HG03342 (cell line): ENCODE data around the gene CMSS1.

Source experiments
- ATAC-seq: cut with Tn5 transposase; IDR thresholded peaks from one replicate; pipeline ENCODE4 v1.9.1; 2021; ENCODE audit warnings: mild to moderate bottlenecking, moderate library complexity; ENCODE audit not compliant: unreplicated experiment

Gene CMSS1

DNA sequence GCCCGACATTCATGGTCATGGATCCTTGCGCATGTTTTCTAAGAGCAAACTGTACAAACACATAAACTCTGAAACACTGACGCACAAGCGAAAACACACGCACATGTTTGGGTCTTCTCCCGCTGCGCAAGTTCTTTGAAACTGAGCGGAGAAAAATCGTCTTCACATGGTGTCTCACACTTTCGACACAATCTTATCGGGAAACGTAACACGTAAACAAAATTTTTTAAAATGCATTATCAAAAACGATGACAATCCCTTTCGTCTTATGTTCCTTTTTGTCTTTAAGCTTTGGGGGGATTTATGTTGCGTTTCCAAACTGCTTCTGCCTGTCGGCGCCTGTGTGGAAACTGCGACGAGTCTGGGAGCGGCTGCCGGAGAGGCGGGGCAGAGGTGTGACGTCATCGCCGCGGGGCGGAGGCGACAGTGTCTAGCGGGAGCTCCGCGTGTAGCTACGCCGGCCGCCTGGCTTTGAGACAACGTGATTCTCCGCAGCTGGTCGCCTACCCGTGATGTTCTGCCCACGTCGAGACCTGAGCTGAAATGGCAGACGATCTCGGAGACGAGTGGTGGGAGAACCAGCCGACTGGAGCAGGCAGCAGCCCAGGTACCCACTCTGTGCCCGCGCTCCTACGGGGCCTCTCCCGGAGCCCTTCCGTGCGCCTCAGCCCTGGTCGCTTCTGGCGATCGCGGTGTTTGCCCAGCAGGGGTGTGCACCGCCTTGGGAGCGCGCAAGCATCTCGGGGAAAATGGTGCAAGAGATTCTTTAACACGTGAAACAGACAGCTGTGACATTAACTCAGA is at the start of gene CMSS1:
TSS of gene CMSS1 (plus strand) at position 426 of the 804 bp plus-strand sequence.
- ATAC-seq, result peak; percentile 96

DNA sequence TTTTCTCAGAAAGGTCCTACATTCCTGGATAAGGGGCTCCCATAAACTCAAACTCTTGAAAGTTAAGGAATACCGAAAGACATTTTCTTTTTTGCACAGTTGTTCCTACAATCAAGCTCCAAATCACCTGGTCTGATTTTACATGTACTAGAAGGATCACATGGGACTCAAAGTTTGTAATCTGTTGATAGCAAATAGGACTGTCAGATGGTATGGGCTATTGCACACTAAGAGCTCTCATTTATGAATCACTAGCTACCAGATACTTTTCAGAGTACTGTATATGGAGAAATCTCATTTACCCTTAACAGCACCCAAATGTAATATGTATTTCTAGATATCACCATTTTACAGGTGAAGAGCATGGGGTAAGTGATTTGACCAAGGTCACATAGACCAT is 49.5 kb upstream of the CMSS1 start:
- no peak for ATAC-seq

DNA sequence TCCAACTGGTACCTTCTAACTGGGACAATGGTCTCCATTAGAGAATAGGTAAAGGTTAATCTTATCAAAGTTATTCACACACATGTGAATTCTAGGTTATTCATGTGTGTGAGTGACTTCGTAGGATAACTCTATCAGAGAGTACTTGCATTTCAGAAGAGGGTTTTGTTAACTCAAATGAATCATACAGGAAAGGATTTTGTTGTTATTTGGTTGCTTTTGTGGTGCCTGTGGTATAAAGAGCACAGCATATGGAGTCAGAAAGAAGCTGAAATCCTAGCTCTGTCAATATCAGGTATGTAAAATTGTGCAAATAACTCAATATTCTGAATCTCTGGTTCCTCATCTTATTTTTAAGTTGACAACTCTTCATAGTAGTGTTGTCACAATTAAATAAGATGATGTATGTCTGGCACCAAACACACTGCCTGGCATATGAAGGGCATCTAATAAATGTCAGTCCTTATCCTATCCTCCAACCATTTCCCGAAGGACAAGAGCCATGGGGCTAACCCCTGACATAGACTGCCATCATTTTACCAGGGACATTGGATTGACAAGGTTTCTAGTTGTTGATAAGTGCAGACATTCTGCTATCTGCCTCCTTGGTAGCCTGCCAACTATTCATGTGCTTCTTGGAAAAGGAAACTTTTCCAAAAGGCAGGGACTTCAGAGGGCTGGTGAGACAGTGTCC is 48.7 kb upstream of the CMSS1 start:
- no peak for ATAC-seq

DNA sequence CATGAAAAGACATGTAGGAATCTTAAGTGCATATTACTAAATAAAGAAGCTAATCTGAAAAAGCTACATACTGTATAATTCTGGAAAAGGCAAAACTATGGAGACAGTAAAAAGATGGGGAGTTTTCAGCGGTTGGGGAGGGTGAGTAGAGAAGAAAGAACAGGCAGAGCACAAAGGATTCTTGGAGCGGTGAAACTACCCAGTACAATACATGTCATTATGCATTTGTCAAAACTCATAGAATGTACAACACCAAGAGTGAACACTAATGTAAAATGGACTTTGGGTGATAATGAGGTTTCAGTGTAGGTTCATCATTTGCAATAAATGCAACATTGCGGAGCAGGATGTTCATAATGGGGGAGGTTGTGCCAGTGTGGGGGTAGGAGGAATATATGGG is 45.5 kb upstream of the CMSS1 start:
- no peak for ATAC-seq

DNA sequence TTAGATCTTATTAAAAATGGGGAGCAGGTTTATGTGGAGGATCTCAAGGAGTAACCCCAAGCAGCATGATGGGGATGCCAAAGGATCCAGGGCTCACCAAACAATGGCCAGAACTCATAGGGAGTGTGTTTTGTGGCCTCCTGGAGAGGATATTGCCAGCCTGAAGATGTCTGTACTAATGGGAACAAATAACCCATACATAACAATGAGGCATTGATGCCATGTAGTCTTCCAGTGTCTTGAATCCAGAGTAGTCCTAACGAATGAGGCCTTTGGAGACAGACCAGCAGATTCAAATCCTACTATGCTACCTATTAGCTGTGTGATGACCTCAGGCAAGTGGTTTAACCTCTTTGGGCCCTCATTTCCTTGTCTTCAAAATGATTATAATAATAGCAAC is 45.0 kb upstream of the CMSS1 start:
- no peak for ATAC-seq

DNA sequence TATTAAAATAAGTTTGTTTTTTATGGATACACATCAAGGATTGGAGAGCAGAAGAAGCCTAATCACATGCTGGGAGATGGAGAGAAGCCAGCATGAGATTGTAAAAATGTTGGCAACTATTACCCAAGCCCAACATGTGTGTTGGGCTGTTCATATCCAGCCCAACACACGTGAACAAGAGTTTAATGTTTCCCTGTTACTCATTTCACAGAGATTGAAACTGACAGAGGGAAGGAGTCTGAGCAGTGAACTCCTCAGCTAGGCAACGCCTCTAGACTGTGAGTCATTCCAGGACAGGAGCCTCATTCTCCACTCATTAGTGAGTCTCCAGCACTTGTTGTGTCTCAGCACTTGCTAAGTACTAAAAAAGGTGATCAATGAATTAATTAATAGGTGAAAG is 43.2 kb upstream of the CMSS1 start:
- ATAC-seq, result peak; percentile 99

DNA sequence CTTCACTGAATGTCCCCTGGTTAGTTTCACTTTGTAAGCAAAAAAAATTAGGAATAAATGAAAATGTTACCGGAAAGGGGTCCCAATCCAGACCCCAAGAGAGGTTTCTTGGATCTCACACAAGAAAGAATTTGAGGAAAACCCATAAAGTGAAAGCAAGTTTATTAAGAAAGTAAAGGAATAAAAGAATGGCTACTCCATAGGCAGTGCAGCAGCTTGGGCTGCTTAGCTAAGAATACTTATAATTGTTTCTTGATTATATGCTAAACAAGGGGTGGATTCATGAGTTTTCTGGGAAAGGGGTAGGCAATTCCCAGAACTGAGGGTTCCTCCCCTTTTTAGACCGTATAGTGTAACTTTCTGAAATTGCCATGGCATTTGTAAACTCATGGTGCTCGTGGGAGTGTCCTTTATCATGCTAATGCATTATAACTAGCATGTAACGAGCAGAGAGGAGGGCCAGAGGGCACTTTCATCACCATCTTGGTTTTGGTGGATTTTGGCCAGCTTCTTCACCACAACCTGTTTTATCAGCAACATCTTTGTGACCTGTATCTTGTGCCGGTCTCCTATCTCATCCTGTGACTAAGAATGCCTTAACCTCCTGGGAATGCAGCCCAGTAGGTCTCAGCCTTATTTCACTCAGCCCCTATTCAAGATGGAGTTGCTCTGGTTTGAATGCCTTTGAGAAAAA is 41.0 kb upstream of the CMSS1 start:
- no peak for ATAC-seq

DNA sequence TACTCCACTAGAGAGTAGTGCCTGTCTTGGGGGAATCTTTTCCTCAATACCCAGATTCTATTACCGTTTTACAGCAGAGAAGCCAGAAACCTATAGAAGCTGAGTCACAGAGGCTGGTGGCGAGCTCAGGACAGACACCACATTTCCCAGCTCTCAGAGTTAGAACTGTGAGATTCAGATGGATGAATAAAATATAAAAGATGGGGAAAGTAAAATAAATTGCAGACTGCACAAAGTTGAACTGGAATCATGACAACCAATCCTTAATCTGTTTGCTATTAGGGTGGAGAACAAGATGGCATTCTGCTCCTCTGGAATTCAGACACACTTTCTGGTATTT is 40.5 kb upstream of the CMSS1 start:
- no peak for ATAC-seq

DNA sequence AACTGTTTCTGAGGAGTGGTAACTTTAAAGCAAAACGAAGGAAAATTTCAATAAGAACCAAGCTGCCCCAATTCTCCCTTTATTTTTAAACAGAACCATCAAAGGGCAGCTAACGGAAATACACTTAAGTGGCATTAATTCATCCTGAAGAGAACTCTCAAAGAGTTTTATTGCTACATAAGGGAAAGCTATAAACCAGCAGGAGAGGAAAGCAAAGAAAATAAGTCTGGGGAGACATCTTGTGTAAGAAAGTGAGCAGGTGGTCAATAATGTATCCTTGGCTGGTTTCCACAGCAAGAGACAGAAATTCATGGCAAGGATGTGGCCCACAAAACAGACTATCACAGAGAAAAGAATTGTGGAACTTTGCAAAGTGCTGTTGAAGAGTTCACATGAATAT is 40.0 kb upstream of the CMSS1 start:
- no peak for ATAC-seq

DNA sequence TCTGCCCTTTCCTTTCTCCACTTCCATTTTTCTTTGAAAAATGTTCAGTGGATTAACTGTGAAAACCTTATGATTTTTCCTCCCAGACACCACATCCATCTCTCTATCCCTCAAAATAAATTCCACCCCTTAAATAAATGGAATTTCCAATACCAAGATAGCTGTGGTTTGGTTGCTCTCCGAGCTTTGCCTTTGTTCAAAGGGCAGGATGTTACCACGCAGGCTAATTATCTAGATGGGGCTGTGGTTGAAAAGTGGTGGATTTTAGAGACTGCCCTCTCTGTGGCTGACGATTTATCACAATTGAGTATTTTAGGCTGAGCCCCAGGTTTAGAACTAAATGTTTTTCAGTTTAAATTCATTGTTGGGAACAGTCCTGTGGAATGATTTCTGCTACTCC is 36.9 kb upstream of the CMSS1 start:
- no peak for ATAC-seq

DNA sequence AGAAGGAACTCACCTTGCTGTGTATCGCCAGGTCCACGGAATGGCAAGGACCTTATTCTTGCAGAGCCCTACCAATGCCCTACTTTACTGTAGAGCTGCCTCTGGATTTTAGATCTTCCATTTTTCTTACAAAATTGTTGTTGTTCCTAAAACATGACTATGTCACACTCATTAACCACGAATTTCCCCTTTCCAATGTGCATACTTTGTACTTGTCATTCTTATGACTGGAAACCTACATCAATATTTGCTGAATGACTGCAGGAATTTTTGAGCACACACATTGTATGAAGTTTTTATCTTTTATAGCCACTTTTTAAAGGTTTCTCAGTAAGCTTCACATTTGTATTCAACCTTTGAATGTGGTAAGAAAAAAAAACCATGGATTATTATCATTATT is 35.9 kb upstream of the CMSS1 start:
- ATAC-seq, result no peak

DNA sequence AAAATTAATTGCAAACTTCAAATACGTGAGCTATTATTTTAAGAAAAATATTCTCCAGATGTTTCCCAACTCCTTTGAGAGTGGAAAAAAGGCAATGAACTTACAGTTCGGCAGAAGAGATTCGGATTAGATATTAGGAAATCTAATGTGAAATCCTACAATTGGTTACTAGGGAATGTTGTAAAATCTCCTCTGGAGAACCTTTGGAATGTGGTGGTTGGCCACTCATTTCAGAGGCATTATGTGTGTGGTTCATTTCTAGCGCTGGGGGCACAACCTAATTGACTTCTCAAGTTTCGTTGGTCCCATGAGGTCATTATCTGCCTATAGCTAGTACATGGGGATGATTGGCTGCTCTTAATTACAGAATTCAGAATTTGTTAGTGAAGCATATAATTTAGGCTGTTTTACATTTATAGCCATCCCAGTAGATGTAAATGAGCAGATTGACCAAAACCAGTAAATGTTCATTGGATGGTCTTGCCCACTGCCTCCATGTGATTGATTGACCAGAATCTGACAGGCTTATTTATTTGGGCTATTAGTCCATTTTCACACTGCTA is 34.6 kb upstream of the CMSS1 start:
- ATAC-seq, result no peak

DNA sequence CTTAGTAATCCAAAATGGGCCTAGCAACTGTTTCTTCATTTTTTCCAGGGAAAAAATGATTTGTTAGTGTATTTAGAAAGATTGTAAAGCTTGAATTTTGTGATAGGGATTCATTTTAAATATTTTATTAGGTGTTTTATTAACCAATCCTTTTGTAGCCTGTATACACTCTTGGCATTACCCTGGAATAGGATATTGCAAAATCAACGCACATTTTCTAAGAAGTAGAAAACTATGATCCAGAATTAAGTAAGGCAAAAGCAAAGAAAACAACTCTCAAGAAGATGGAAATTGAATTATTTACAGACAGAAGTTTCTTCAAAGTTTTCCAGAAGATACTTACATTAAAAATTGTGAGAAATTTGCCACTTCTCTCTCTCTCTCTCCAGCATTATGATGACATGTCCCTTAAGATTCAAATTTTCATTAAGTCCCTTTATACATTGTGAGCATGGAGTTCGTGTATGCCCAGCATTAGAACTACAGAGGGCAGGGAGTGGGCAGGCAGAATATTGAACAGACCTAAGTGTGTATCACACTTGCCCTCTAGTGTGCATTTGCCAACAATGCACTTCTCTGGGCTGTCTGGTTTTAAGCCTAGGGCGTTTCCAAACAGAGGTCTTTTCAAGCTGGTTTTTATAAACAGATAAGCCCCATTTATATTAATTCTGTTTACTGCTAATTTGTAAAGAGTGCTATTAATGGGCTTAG is 28.5 kb upstream of the CMSS1 start:
- peak; percentile 96 for ATAC-seq

DNA sequence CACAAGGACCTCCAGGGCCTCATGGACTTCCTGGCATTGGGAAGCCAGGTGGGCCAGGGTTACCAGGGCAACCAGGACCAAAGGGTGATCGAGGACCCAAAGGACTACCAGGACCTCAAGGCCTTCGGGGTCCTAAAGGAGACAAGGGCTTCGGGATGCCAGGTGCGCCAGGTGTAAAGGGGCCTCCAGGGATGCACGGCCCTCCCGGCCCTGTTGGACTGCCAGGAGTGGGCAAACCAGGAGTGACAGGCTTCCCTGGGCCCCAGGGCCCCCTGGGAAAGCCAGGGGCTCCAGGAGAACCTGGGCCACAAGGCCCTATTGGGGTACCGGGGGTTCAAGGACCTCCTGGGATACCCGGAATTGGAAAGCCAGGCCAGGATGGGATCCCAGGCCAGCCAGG is 23.2 kb upstream of the CMSS1 start:
- no peak for ATAC-seq

DNA sequence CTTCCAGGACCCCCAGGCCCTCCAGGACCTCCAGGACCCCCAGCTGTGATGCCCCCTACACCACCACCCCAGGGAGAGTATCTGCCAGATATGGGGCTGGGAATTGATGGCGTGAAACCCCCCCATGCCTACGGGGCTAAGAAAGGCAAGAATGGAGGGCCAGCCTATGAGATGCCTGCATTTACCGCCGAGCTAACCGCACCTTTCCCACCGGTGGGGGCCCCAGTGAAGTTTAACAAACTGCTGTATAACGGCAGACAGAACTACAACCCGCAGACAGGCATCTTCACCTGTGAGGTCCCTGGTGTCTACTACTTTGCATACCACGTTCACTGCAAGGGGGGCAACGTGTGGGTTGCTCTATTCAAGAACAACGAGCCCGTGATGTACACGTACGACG is 22.1 kb upstream of the CMSS1 start:
- ATAC-seq, result no peak

DNA sequence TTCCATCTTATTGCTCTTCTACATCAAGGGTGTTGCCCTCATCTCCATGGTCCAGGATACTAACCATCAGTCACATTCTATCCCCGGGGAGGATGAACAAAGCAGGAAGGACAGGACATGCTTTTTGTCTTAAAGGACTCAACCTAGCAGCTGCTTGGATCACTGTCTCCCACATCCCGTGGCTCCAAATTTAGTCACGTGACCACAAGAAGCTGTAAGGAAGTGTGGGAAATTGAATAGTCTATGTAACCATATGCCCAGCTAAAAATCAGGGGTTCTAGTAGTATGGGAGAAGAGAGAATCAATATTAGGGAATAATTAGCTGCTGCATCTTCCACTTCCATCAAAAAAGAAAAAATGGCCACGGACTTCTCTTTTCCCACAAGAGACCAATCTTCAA is 18.2 kb upstream of the CMSS1 start:
- ATAC-seq, result no peak

DNA sequence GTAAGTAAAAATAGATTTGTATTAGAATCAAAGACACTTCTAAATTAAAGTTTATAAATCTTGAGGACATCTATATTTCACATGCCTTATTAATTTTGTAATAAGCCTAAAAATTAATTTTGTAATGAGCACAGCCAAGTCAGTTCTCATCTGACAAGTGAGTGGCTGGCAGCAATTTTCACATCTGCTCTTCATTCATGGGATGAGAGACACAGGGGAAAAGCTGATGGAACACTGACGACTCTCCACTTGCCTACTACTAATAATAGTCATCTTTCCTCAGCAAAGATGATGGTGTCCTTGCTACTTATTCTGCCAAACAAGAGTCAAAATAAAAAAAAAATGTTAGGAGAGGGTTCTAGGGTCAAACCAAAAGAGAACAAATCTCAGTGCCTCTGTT is 14.4 kb upstream of the CMSS1 start:
- no peak for ATAC-seq

DNA sequence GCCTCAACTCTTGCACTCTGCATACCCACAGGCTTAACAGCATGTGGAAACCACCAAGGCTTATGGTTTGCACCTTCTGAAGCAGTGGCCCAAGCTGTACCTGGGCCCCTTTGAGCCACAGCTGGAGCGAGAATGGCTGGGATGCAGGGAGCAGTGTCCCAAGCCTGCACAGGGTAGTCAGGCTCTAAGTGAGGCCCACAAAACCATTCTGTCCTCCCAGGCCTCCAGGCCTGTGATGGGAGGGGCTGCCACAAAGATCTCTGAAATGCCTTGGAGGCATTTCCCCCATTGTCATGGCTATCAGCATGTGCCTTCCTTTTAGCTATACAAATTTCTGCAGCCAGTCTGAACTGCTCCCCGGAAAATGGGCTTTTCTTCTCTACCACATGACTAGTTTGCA is 12.5 kb upstream of the CMSS1 start:
- ATAC-seq, result no peak

DNA sequence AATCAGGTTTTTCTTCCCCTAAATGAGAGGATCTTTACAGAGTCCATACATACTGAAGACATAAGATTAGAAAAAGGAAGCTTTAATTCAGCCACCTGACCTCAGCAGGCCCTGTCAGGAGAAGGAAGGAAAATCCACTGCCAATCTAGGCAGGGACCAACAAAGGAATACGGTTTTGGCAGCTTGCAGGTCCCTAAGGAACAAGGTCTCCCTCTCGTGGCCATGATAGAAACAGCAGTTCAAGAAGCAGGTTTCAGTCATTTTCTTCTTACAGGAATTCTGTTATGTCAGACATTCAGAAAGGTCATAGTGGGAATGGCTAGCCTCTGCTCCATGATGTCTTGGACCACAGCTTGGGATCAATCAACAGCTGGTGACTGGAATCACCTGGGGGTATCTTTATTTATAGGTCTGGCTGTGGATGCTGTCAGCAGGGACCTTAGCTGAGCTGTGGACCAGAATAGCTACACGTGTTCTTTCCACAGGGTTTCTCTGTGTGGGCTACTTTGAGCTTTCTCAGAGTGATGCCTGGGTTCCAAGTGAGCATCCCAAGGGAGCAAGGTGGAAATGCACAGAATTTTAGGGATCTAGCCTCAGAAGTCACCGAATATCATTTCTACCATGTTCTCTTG is 9.4 kb upstream of the CMSS1 start:
- ATAC-seq, result peak; percentile 67

DNA sequence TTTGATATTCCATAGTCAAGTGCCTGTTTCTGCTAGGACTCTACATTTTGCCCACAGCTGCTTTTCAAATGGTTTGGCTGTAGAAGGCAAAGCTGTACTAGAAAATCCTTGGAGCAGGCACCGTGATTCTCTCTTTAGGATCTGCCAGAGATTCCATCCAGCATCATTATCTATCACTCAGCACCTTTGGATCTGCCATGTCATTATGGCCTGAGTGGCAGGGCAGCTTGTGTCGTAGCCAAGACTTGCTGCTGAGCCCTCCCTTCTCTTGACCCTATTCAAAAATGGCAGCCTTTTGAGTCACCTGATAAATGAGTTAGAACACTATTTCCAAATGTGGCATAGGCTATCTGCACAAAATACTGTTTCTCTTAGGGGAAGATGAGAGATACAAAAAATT is 8.1 kb upstream of the CMSS1 start:
- ATAC-seq, result no peak

DNA sequence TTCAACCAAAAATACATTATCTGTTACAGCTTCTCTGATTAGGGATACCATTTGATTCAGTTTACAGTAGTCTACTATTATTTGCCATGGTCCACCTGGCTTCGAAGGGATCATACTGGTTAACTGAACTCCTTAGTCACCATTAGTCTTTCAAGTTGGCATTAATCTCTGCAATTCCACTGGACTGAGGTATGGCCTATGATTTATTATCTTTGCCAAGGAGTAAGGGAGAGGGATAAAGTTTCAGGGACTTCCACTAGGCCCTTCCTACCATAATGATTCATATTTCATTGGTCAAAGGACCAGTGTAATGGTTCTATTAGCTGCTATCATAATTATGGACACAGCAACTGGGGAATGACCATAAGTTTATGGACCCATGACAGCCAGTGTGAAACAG is 7.3 kb upstream of the CMSS1 start:
- ATAC-seq, result no peak
